ENCODE data around the gene ACTG1. TPM values are rescaled to one million over a fixed set of nuclear protein-coding genes. Genes with fewer than 3 reads are reported as not detected.

Gene ACTG1
- total and polyA plus RNA-seq, 2 of the 4 experiments (the other 2 are of a cell fraction), result 10,907 to 15,732 TPM

DNA sequence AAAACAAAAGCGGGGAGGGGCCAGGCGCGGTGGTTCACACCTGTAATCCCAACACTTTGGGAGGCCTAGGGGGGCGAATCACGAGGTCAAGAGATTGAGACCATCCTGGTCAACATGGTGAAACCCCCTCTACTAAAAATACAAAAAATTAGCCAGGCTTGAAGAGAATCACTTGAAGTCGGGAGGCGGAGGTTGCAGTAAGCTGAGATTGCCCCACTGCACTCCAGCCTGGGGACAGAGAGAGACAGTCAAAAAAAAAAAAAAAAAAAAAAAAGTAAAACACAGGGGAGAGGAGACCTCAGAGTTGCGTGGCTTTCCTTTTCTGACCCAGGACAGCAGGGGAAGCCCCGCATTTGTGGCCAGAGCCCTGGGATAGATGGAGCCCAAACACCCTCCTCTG is 19.9 kb downstream of the ACTG1 start:
- POLR2A ChIA-PET (ENCODE audit: unreplicated experiment), result interaction anchor here (0.6 kb wide), 2 partner anchors 11 to 358 kb away, joined by 6 read pairs; no protein-coding TSS in a partner anchor
- BruUV-seq (replicated peaks), result no TSS peak

More for the DNA sequence above, 19.9 kb downstream of the ACTG1 start:
- H2BK120ac ChIP-seq (ENCODE audit: low read depth, low read length), result no peak overlapping the region
- no peak overlapping the region for H2BK20ac ChIP-seq (ENCODE audit: low read depth, low read length)
- no peaks in the 10 kb centered on the region for H4K20me1 ChIP-seq (ENCODE audit: insufficient read depth, low read length)
- H4K91ac ChIP-seq (ENCODE audit: insufficient read depth, low read depth, low read length), result no peak overlapping the region
- dilution Hi-C loops (cut with HindIII; ENCODE audit: low sequenced_read_pairs, unreplicated experiment), result no loop called here
- H3K9ac ChIP-seq (ENCODE audit: low read depth, low read length), result no peak overlapping the region
- H2AFZ ChIP-seq (replicated peaks; ENCODE audit: low read length, poor library complexity), result no peak overlapping the region
- no peak overlapping the region for H3K4ac ChIP-seq (ENCODE audit: low read depth, low read length)
- ATAC-seq (ENCODE audit: low read depth), result no peak
- no peak overlapping the region for H3K14ac ChIP-seq (replicated peaks; ENCODE audit: low read depth, low read length)
- H2AK9ac ChIP-seq (replicated peaks; ENCODE audit: low read depth, low read length, poor library complexity), result no peak overlapping the region
- H4K5ac ChIP-seq (ENCODE audit: low read depth, low read length), result no peak overlapping the region
- no peak overlapping the region for H2BK15ac ChIP-seq (ENCODE audit: low read depth, low read length)
- no peak overlapping the region for H2AK5ac ChIP-seq (ENCODE audit: low read depth, low read length)
- no peak for DNase-seq
- H3K56ac ChIP-seq (ENCODE audit: extremely low read depth, insufficient read depth, low read length), result no peak overlapping the region
- intact Hi-C loops (cut with micrococcal nuclease), result no loop called here
- no peak overlapping the region for H2BK5ac ChIP-seq (ENCODE audit: low read depth, low read length, poor library complexity, severe bottlenecking)
- no CpG with 5 or more reads among the region's 9 CpGs for WGBS, 2 experiments (ENCODE audit: extremely low coverage in 2 of 2, insufficient read length in 1 of 2)
- H4K8ac ChIP-seq (ENCODE audit: low read depth in 2 of 2, low read length in 2 of 2), result no peak overlapping the region
- peaks cover 20% of the 10 kb centered on the region for H3K27me3 ChIP-seq (ENCODE audit: control insufficient read depth, insufficient read depth, low read length)
- peaks cover 2% of the 10 kb centered on the region; the same call in 1 of the 2 replicates for H3K4me1 ChIP-seq (ENCODE audit: control insufficient read depth, insufficient read depth, low read length)
- H3K79me1 ChIP-seq (ENCODE audit: low read depth in 1 of 2, low read length in 2 of 2), result peaks cover 0 to 2% of the 10 kb centered on the region in 2 experiments; a peak in 1 of 4 replicates
- no peak overlapping the region for H3K18ac ChIP-seq (ENCODE audit: low read depth, low read length)
- no peaks in the 10 kb centered on the region; the same call in 1 of the 2 replicates for H3K9me1 ChIP-seq (ENCODE audit: insufficient read depth, low read length)
- no peaks in the 10 kb centered on the region for H3K9me3 ChIP-seq (ENCODE audit: control insufficient read depth, insufficient read depth, low read length)
- no peak overlapping the region for H3K23ac ChIP-seq (ENCODE audit: low read depth, low read length)
- H3K27ac ChIP-seq (ENCODE audit: insufficient read depth, low read length), result no peak overlapping the region
- H3K4me3 ChIP-seq (ENCODE audit: insufficient read depth, low read depth, low read length), result no peak overlapping the region
- no peak for TF ChIP-seq RCOR1 (IDR thresholded peaks at IDR 0.05; ENCODE audit: insufficient replicate concordance, low read length)
- TF ChIP-seq MAZ (IDR thresholded peaks at IDR 0.05; ENCODE audit: borderline replicate concordance, low read depth, low read length), result no peak
- TF ChIP-seq, protein P1, sequence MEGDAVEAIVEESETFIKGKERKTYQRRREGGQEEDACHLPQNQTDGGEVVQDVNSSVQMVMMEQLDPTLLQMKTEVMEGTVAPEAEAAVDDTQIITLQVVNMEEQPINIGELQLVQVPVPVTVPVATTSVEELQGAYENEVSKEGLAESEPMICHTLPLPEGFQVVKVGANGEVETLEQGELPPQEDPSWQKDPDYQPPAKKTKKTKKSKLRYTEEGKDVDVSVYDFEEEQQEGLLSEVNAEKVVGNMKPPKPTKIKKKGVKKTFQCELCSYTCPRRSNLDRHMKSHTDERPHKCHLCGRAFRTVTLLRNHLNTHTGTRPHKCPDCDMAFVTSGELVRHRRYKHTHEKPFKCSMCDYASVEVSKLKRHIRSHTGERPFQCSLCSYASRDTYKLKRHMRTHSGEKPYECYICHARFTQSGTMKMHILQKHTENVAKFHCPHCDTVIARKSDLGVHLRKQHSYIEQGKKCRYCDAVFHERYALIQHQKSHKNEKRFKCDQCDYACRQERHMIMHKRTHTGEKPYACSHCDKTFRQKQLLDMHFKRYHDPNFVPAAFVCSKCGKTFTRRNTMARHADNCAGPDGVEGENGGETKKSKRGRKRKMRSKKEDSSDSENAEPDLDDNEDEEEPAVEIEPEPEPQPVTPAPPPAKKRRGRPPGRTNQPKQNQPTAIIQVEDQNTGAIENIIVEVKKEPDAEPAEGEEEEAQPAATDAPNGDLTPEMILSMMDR (conservative IDR thresholded peaks at IDR 0.05; ENCODE audit: low read depth, low read length), result no peak
- H3K4me2 ChIP-seq (ENCODE audit: low read depth, low read length), result no peak overlapping the region
- CTCF ChIA-PET, result no interaction called here
- no peaks in the 10 kb centered on the region for H3K36me3 ChIP-seq (ENCODE audit: control insufficient read depth, insufficient read depth, low read length)
- in situ Hi-C loops (cut with MboI; ENCODE audit: low sequenced_read_pairs), result no loop called here
